Neural cell (in vitro differentiated cells): ENCODE data around the gene RFX3.

Experiments used
- EP300 ChIP-seq: fragments of 450-650 bp; conservative IDR thresholded peaks from 2 replicates; pipeline ENCODE4 v1.6.1; 2014; ENCODE audit warnings: antibody characterized with exemption, mild to moderate bottlenecking, moderate library complexity; ENCODE audit not compliant: poor library complexity, severe bottlenecking
- EZH2 ChIP-seq: fragments of 200-600, 300-800 bp; shearing (Covaris generic), sonication (generic); IDR thresholded peaks from 2 replicates; pipeline ENCODE4 v1.6.1; 2014; ENCODE audit warnings: antibody characterized with exemption, low read length, borderline replicate concordance, mild to moderate bottlenecking; ENCODE audit not compliant: insufficient read depth, poor library complexity, severe bottlenecking
- MXI1 ChIP-seq: fragments of 450-650 bp; conservative IDR thresholded peaks from 2 replicates; pipeline ENCODE4 v1.6.1; 2014; ENCODE audit warnings: antibody characterized with exemption, mild to moderate bottlenecking; ENCODE audit not compliant: poor library complexity, severe bottlenecking
- POLR2AphosphoS5 ChIP-seq: IDR thresholded peaks from 2 replicates; pipeline ENCODE4 v1.6.1; 2012
- RAD21 ChIP-seq: fragments of 450-650 bp; conservative IDR thresholded peaks from 2 replicates; pipeline ENCODE4 v1.6.1; 2014; ENCODE audit warnings: antibody characterized with exemption, mild to moderate bottlenecking, moderate library complexity
- SMC3 ChIP-seq: fragments of 450-650 bp; conservative IDR thresholded peaks from 2 replicates; pipeline ENCODE4 v1.6.1; 2014; ENCODE audit warnings: antibody characterized with exemption, mild to moderate bottlenecking, moderate library complexity; ENCODE audit not compliant: poor library complexity
- TAF1 ChIP-seq: IDR thresholded peaks from 2 replicates; pipeline ENCODE4 v1.6.1; 2012; ENCODE audit warnings: low read depth
- TF ChIP-seq, protein P1 (sequence below): fragments of 450-650 bp; IDR thresholded peaks from 2 replicates; pipeline ENCODE4 v1.5.1; 2014; ENCODE audit warnings: antibody characterized with exemption, mild to moderate bottlenecking, moderate library complexity; ENCODE audit not compliant: poor library complexity, severe bottlenecking
- TF ChIP-seq, protein P2 (sequence below): IDR thresholded peaks from 2 replicates; pipeline ENCODE4 v1.6.1; 2012; ENCODE audit warnings: borderline replicate concordance

DNA sequence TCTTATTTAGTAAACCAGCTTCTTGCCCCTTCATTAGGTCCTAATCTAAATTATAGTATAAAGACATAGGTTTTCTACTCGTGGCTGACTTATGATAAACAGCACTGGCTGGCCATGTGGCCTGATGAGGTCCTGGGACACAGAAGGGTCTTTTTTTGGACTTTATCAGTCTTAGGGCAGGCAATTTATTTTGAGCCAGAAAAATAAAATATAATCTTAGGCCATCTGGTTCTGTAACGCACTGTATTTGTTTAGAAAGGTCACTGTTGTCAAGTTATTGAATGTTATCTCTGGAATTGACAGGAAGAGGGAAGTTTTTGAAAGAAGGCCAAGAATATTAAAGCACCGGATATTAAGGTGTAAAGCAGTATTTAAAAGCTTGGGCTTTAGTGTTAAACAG lies 53.9 kb downstream of the RFX3 start:
- TF ChIP-seq, protein P1, sequence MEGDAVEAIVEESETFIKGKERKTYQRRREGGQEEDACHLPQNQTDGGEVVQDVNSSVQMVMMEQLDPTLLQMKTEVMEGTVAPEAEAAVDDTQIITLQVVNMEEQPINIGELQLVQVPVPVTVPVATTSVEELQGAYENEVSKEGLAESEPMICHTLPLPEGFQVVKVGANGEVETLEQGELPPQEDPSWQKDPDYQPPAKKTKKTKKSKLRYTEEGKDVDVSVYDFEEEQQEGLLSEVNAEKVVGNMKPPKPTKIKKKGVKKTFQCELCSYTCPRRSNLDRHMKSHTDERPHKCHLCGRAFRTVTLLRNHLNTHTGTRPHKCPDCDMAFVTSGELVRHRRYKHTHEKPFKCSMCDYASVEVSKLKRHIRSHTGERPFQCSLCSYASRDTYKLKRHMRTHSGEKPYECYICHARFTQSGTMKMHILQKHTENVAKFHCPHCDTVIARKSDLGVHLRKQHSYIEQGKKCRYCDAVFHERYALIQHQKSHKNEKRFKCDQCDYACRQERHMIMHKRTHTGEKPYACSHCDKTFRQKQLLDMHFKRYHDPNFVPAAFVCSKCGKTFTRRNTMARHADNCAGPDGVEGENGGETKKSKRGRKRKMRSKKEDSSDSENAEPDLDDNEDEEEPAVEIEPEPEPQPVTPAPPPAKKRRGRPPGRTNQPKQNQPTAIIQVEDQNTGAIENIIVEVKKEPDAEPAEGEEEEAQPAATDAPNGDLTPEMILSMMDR = no peak
- TF ChIP-seq EP300 (no peak), POLR2AphosphoS5 (no peak), EZH2 (no peak), SMC3 (no peak), TAF1 (no peak), RAD21 (no peak), MXI1 (no peak)
- TF ChIP-seq, protein P2, sequence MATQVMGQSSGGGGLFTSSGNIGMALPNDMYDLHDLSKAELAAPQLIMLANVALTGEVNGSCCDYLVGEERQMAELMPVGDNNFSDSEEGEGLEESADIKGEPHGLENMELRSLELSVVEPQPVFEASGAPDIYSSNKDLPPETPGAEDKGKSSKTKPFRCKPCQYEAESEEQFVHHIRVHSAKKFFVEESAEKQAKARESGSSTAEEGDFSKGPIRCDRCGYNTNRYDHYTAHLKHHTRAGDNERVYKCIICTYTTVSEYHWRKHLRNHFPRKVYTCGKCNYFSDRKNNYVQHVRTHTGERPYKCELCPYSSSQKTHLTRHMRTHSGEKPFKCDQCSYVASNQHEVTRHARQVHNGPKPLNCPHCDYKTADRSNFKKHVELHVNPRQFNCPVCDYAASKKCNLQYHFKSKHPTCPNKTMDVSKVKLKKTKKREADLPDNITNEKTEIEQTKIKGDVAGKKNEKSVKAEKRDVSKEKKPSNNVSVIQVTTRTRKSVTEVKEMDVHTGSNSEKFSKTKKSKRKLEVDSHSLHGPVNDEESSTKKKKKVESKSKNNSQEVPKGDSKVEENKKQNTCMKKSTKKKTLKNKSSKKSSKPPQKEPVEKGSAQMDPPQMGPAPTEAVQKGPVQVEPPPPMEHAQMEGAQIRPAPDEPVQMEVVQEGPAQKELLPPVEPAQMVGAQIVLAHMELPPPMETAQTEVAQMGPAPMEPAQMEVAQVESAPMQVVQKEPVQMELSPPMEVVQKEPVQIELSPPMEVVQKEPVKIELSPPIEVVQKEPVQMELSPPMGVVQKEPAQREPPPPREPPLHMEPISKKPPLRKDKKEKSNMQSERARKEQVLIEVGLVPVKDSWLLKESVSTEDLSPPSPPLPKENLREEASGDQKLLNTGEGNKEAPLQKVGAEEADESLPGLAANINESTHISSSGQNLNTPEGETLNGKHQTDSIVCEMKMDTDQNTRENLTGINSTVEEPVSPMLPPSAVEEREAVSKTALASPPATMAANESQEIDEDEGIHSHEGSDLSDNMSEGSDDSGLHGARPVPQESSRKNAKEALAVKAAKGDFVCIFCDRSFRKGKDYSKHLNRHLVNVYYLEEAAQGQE = no peak
